H9 (cell line): ENCODE data around the gene SYK. TPM values are rescaled to one million over a fixed set of nuclear protein-coding genes. Genes with fewer than 3 reads are reported as not detected.

Experiments
- DNase-seq: peaks from one replicate; pipeline ENCODE4 v3.0.0-alpha.2; 2017
- H2AFZ ChIP-seq: one replicate; pipeline ENCODE4 v1.6.1; 2013; ENCODE audit warnings: mild to moderate bottlenecking, low read length, control low read depth, moderate library complexity
- H2AK5ac ChIP-seq: 2 replicates; pipeline ENCODE4 v1.6.1; 2013; ENCODE audit warnings: low read length, control low read depth, mixed read lengths; ENCODE audit not compliant: insufficient read length
- H2BK120ac ChIP-seq: one replicate; pipeline ENCODE4 v1.6.1; 2013; ENCODE audit warnings: low read depth, mild to moderate bottlenecking, low read length, control low read depth, inconsistent platforms; ENCODE audit not compliant: poor library complexity, severe bottlenecking
- H2BK12ac ChIP-seq: 2 replicates; pipeline ENCODE4 v1.6.1; 2013; ENCODE audit warnings: low read length, control low read depth, mixed read lengths, low read depth; ENCODE audit not compliant: insufficient read length
- H2BK15ac ChIP-seq: 2 replicates; pipeline ENCODE4 v1.6.1; 2013; ENCODE audit warnings: low read depth, low read length, control low read depth
- H2BK20ac ChIP-seq: one replicate; pipeline ENCODE4 v1.6.1; 2013; ENCODE audit warnings: low read depth, mild to moderate bottlenecking, low read length, control low read depth, inconsistent platforms; ENCODE audit not compliant: poor library complexity, severe bottlenecking
- H2BK5ac ChIP-seq: 2 replicates; pipeline ENCODE4 v1.6.1; 2013; ENCODE audit warnings: low read length, control low read depth, mixed read lengths; ENCODE audit not compliant: insufficient read length
- H3K14ac ChIP-seq: 2 replicates; pipeline ENCODE4 v1.6.1; 2013; ENCODE audit warnings: low read length, control low read depth; ENCODE audit not compliant: insufficient read depth
- H3K18ac ChIP-seq: 2 replicates; pipeline ENCODE4 v1.6.1; 2013; ENCODE audit warnings: low read depth, mild to moderate bottlenecking, mixed read lengths, low read length, control low read depth; ENCODE audit not compliant: insufficient read length
- H3K23ac ChIP-seq: 2 replicates; pipeline ENCODE4 v1.6.1; 2013; ENCODE audit warnings: low read length, control low read depth, mixed read lengths, low read depth; ENCODE audit not compliant: insufficient read length
- H3K23me2 ChIP-seq: 2 replicates; pipeline ENCODE4 v1.6.1; 2013; ENCODE audit warnings: low read depth, mild to moderate bottlenecking, mixed read lengths, low read length, control low read depth; ENCODE audit not compliant: insufficient read length, poor library complexity, severe bottlenecking
- H3K27ac ChIP-seq: 2 replicates; pipeline ENCODE4 v1.5.1; 2013; ENCODE audit warnings: low read length, control low read depth, mixed read lengths, low read depth; ENCODE audit not compliant: insufficient read length
- H3K27me3 ChIP-seq: 2 replicates; pipeline ENCODE4 v1.6.1; 2013; ENCODE audit warnings: low read length, control low read depth, inconsistent platforms; ENCODE audit not compliant: insufficient read depth
- H3K4ac ChIP-seq: 2 replicates; pipeline ENCODE4 v1.6.1; 2013; ENCODE audit warnings: low read depth, mild to moderate bottlenecking, control low read depth, inconsistent platforms, low read length, moderate library complexity
- H3K4me1 ChIP-seq: 2 replicates; pipeline ENCODE4 v1.6.1; 2013; ENCODE audit warnings: low read length, control low read depth, inconsistent platforms; ENCODE audit not compliant: insufficient read depth
- H3K4me2 ChIP-seq: 2 replicates; pipeline ENCODE4 v1.6.1; 2013; ENCODE audit warnings: low read length, control low read depth, mixed read lengths; ENCODE audit not compliant: insufficient read length, insufficient read depth
- H3K56ac ChIP-seq: 2 replicates; pipeline ENCODE4 v1.6.1; 2013; ENCODE audit warnings: low read depth, mild to moderate bottlenecking, mixed read lengths, low read length, control low read depth; ENCODE audit not compliant: insufficient read length
- H3K79me1 ChIP-seq: 2 replicates; pipeline ENCODE4 v1.6.1; 2013; ENCODE audit warnings: low read depth, mild to moderate bottlenecking, moderate library complexity, low read length, control low read depth, inconsistent platforms; ENCODE audit not compliant: insufficient read depth, poor library complexity, severe bottlenecking
- H3K79me2 ChIP-seq: 2 replicates; pipeline ENCODE4 v1.6.1; 2013; ENCODE audit warnings: low read length, control low read depth, inconsistent platforms; ENCODE audit not compliant: insufficient read depth
- H3K9ac ChIP-seq: 2 replicates; pipeline ENCODE4 v1.6.1; 2013; ENCODE audit warnings: low read length, control low read depth, mixed read lengths; ENCODE audit not compliant: insufficient read length; ENCODE audit errors: extremely low read depth
- H3K9me3 ChIP-seq: one replicate; pipeline ENCODE4 v1.6.1; 2013; ENCODE audit warnings: low read depth, low read length, inconsistent platforms; ENCODE audit not compliant: control insufficient read depth
- H3T11ph ChIP-seq: one replicate; pipeline ENCODE4 v1.6.1; 2013; ENCODE audit warnings: mild to moderate bottlenecking, low read length, control low read depth, inconsistent platforms
- H4K20me1 ChIP-seq: one replicate; pipeline ENCODE4 v1.6.1; 2013; ENCODE audit not compliant: control insufficient read depth, insufficient read length, insufficient read depth
- H4K5ac ChIP-seq: 2 replicates; pipeline ENCODE4 v1.6.1; 2013; ENCODE audit warnings: low read depth, mild to moderate bottlenecking, mixed read lengths, low read length, control low read depth; ENCODE audit not compliant: insufficient read length
- H4K8ac ChIP-seq: replicated peaks from 2 replicates; pipeline ENCODE4 v1.6.1; 2013; ENCODE audit warnings: low read length, control low read depth, mixed read lengths, low read depth; ENCODE audit not compliant: insufficient read length
- H4K91ac ChIP-seq: 2 replicates; pipeline ENCODE4 v1.6.1; 2013; ENCODE audit warnings: low read depth, mild to moderate bottlenecking, moderate library complexity, mixed read lengths, low read length, control low read depth; ENCODE audit not compliant: insufficient read length
- H3K27ac Mint-ChIP-seq, 3 experiments: 2 replicates in 2 of 3; 3 replicates in 1 of 3; pipeline ENCODE4 v1.8.0; 2020 to 2021; ENCODE audit warnings: mixed read lengths in 3 of 3, mild to moderate bottlenecking in 1 of 3, moderate library complexity in 1 of 3
- H3K27me3 Mint-ChIP-seq: 2 replicates; pipeline ENCODE4 v1.8.0; 2021; ENCODE audit warnings: low read depth, mild to moderate bottlenecking, moderate library complexity, mixed read lengths
- H3K36me3 Mint-ChIP-seq, 3 experiments: 2 replicates in 2 of 3; 3 replicates in 1 of 3; pipeline ENCODE4 v1.8.0; 2020 to 2021; ENCODE audit warnings: low read depth in 3 of 3, mixed read lengths in 3 of 3; ENCODE audit not compliant: insufficient read depth in 1 of 3
- H3K4me1 Mint-ChIP-seq, 2 experiments: 2 replicates each; pipeline ENCODE4 v1.8.0; 2020; ENCODE audit warnings: mixed read lengths in 2 of 2
- H3K4me3 Mint-ChIP-seq, 2 experiments: 2 replicates in 1 of 2; 3 replicates in 1 of 2; pipeline ENCODE4 v1.8.0; 2020 to 2021; ENCODE audit warnings: mild to moderate bottlenecking in 2 of 2, mixed read lengths in 2 of 2, moderate library complexity in 1 of 2
- H3K9me3 Mint-ChIP-seq, 2 experiments: 2 replicates in 1 of 2; 3 replicates in 1 of 2; pipeline ENCODE4 v1.8.0; 2020; ENCODE audit warnings: mild to moderate bottlenecking in 2 of 2, mixed read lengths in 2 of 2, moderate library complexity in 1 of 2
- CTCF ChIP-seq: fragments of 200-600 bp; sonication (generic); conservative IDR thresholded peaks from 3 replicates; pipeline ENCODE4 v1.8.0; 2021; ENCODE audit warnings: antibody characterized with exemption, mild to moderate bottlenecking
- WGBS: extraction: QIAGEN DNeasy Blood & Tissue Kit; methylation state at CpG from one replicate; pipeline ENCODE4 v1.1.7; 2013; ENCODE audit warnings: missing lambda C conversion rate, low lambda C conversion rate, mixed read lengths; ENCODE audit not compliant: insufficient read length; ENCODE audit errors: extremely low coverage; 5-methylcytosine and 5-hydroxymethylcytosine counted together
- total RNA-seq: library from RNA; stranded (reverse); gene quantifications from 2 replicates; pipeline ENCODE4 v1.2.1, GENCODE V29; 2021

The SYK gene
- total RNA-seq, 1 experiment from 2014 or later = 7.9 TPM

- Histone ChIP-seq H3K18ac (no peak overlapping the region), H2BK5ac (no peak overlapping the region), H4K8ac (no peak overlapping the region), H2BK12ac (no peak overlapping the region), H2BK15ac (no peak overlapping the region), H3K27me3 (no peaks in the 10 kb centered on the region), H4K91ac (no peak overlapping the region), H3T11ph (no peak overlapping the region), H3K9me3 (no peaks in the 10 kb centered on the region), H3K79me1 (no peaks in the 10 kb centered on the region), H4K5ac (no peak overlapping the region), H3K4ac (no peak overlapping the region), H4K20me1 (no peaks in the 10 kb centered on the region), H3K56ac (no peak overlapping the region), H3K9ac (no peak overlapping the region), H2AK5ac (no peak overlapping the region), H3K4me1 (no peaks in the 10 kb centered on the region), H3K14ac (no peak overlapping the region), H3K23me2 (no peaks in the 10 kb centered on the region), H2BK20ac (no peak overlapping the region), H3K4me2 (no peak overlapping the region), H2BK120ac (no peak overlapping the region), H3K23ac (no peak overlapping the region), H3K79me2 (no peaks in the 10 kb centered on the region), H3K27ac (no peak overlapping the region), H2AFZ (no peak overlapping the region)
- Mint-ChIP-seq H3K27ac (peak overlapping the region in 1 of 3 experiments; percentile 36; a peak in 1 of 7 replicates), H3K36me3 (no peaks in the 10 kb centered on the region), H3K4me1 (peaks cover 0 to 4% of the 10 kb centered on the region in 2 experiments; a peak in 1 of 4 replicates), H3K4me3 (no peak overlapping the region), H3K9me3 (no peaks in the 10 kb centered on the region), H3K27me3 (no peaks in the 10 kb centered on the region)
- no peak for TF ChIP-seq CTCF
- no CpG with 5 or more reads among the region's 7 CpGs for WGBS
- DNase-seq = no peak
Observed at GRCh38 chr9:90864779-90865178, 63.2 kb downstream of the SYK start.
